22Rv1 (cell line): ENCODE data around the gene KIAA1549.

ENCODE experiments used
- ZFX ChIP-seq: fragments of 450-650 bp; IDR thresholded peaks from 2 replicates; pipeline ENCODE4 v1.6.1; 2017; ENCODE audit warnings: antibody characterized with exemption, borderline replicate concordance
- TF ChIP-seq, protein P1 (sequence below): fragments of 450-650 bp; IDR thresholded peaks from 2 replicates; pipeline ENCODE4 v1.5.1; 2017; ENCODE audit warnings: mild to moderate bottlenecking

DNA sequence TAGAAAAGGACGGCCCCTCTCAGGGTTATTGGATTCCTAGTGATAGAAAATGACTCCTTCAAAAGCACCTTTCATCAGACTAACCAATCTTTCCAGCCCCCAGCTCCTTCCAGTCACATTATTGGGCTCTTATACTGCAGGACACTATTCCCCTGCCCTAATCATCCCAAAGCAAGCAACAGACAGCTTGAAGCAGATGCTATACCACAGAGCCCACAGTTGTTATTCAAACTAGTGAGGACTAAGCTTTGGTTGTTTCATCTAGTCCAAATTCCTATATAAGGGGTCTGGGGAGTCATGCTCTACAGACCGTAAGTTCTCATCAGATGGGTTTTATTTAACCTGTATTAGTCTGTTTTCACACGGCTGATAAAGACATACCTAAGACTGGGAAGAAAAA, 30.2 kb upstream of the KIAA1549 start:
- TF ChIP-seq, protein P1, sequence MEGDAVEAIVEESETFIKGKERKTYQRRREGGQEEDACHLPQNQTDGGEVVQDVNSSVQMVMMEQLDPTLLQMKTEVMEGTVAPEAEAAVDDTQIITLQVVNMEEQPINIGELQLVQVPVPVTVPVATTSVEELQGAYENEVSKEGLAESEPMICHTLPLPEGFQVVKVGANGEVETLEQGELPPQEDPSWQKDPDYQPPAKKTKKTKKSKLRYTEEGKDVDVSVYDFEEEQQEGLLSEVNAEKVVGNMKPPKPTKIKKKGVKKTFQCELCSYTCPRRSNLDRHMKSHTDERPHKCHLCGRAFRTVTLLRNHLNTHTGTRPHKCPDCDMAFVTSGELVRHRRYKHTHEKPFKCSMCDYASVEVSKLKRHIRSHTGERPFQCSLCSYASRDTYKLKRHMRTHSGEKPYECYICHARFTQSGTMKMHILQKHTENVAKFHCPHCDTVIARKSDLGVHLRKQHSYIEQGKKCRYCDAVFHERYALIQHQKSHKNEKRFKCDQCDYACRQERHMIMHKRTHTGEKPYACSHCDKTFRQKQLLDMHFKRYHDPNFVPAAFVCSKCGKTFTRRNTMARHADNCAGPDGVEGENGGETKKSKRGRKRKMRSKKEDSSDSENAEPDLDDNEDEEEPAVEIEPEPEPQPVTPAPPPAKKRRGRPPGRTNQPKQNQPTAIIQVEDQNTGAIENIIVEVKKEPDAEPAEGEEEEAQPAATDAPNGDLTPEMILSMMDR = no peak
- no peak for TF ChIP-seq ZFX
